GM18861 (cell line): Measurements from ENCODE around the gene C2orf80.
"Not testable (repeated sequence)": the region's sequence is repeated elsewhere in the genome, so short reads cannot be mapped to it uniquely, and the experiment has no call there.

Experiments
- ATAC-seq: cut with Tn5 transposase; IDR thresholded peaks from one replicate; pipeline ENCODE4 v1.9.1; 2021; ENCODE audit not compliant: unreplicated experiment

C2orf80 gene

GRCh38 chr2:208182835-208183234 lies 7.0 kb downstream of the C2orf80 start:
- ATAC-seq, result no peak

DNA sequence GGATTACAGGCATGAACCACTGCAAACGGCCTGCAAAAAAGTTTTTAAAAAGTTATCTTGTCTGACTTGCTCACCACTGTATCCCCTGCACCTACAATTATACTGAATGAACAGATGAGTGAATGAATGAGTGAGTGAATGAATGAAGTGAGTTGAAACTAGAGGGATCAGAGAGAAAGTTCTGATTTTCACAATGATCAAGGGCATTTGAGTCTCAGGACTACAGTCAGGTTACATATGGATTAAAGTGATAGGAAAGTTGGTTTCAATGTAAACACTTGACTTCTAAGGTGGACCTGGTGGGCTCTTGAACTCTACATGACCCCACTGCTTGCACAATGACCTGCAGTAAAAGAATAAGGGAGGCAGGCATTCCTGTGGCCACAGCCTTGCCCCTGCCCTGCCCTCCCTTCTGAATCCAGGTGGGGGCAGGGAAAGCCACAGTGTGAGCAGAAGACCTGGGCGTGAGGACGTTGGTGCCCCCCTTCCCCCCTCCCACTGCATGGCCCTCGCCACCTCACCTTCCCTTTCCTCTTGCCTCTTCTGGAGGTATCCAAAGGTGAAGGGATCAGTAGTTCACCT lies 10.7 kb downstream of the C2orf80 start:
- no peak for ATAC-seq

DNA sequence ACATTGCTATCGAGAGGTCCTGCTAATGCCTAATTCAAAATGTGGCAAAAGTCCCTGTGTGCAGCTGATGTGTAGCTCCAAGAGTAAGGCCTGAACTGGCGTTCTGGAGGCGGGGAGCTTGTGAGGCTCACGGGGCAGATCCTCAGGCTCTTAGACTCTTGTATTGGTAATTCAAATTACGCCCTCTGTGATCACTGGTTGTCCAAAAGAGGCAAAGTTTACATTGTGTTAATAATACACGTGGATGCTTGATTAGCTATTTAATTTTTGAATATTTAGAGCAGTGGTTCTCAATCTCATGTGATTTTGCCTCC lies 14.0 kb downstream of the C2orf80 start:
- no peak for ATAC-seq

- peak; percentile 95 for ATAC-seq
Measured at GRCh38 chr2:208175069-208175839, 14.6 kb downstream of the C2orf80 start.

DNA sequence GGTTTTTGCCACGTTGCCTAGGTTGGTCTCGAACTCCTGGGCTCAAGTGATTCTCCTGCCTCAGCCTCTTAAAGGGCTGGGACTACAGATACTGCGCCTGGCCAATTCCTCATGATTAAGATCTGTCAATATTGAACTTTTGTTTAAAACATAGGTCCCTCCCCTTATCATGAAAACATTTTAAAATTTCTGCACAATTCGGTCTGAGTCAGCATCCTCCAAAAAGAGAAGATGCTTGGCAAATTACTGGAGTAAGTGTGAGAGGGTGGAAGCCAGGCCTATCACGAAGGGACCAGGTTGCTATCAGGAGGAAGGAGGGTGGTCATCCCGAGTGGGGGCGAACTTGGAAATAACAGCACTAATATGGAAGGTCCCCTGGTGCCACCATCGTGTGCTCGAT lies 15.7 kb downstream of the C2orf80 start:
- no peak for ATAC-seq

- ATAC-seq, result no peak
Measured at GRCh38 chr2:208172125-208172524, 17.7 kb downstream of the C2orf80 start.

DNA sequence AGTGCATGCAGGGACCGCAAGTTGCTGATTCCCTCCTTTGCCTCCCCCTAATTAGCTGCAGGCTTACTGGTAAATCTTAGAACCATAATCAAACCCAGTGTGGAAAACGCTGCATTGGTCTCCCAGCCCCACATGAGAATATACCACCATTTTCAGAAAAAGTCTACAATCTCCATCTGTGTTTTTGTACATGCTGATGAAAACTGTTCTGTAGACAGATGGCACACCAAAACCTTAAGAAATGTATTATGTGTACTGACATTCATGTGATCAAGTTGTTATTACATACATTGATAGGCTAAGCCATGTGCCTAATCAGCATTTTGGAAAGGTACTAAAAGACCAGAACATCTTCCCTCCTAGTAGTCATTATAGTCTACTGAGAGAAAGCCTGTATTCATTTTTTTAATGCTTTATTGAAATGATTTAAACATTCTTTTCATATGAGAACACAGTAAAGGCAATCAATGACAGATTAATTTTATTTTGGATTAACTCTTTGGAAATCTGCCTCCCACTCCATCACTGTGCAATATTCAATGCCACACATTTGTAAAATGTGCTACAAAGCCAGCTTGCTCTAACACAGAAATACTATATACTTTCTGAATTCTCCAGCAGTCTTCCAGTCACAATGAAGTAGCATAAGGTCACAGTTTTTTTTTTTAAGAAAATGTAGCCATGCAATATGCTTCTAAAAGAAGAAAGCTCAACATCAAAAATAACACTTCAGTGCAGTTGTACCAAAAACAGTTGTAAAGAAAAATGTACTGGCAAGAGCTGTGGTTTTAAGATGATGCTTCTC lies 24.7 kb downstream of the C2orf80 start:
- ATAC-seq, result no peak

GRCh38 chr2:208163489-208163888 lies 26.3 kb downstream of the C2orf80 start, which contains the start of gene CRYGA:
CRYGA (minus strand) TSS chr2:208163589; CDS start chr2:208163556, 33 bp downstream.
- ATAC-seq, result no peak

DNA sequence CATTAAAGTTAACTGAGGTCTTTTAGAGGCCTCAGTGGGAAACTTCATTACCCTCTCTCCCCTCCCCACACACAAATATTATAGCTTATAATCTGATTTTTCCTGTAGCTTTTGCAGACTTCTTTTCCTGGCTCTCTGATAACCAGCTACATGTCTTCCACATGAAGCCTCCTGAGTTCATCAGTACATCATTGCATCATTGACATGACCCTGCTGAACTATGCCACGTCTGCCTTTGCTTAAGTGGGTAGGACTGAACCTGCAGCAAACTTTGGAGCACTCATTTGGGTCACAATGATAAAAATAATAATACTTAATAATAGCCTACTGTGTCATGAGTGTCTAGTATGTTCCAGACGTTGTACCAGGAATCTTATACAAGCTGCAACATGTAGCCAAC lies 33.4 kb downstream of the C2orf80 start:
- no peak for ATAC-seq

DNA sequence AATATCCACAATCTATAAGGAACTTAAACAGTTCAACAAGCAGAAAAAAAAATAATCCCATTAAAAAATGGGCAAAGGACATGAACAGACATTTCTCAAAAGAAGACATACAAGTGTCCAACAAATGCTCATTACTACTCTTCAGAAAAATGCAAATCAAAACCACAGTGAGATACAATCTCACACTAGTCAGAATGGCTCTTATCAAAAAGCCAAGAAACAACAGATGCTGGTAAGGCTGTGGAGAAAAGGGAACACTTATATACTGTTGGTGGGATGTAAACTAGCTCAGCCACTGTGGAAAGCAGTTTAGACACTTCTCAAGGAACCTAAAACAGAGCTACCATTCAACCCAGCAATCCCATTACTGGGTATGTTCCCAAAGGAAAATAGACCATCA lies 36.7 kb downstream of the C2orf80 start:
- ATAC-seq, result no peak

- no peak for ATAC-seq
Measured at GRCh38 chr2:208150956-208151355, 38.9 kb downstream of the C2orf80 start.

GRCh38 chr2:208150094-208150493 lies 39.7 kb downstream of the C2orf80 start:
- ATAC-seq, result no peak

- no peak for ATAC-seq
Measured at GRCh38 chr2:208148803-208149202, 41.0 kb downstream of the C2orf80 start.

GRCh38 chr2:208147759-208148158 lies 42.1 kb downstream of the C2orf80 start:
- ATAC-seq, result no peak

DNA sequence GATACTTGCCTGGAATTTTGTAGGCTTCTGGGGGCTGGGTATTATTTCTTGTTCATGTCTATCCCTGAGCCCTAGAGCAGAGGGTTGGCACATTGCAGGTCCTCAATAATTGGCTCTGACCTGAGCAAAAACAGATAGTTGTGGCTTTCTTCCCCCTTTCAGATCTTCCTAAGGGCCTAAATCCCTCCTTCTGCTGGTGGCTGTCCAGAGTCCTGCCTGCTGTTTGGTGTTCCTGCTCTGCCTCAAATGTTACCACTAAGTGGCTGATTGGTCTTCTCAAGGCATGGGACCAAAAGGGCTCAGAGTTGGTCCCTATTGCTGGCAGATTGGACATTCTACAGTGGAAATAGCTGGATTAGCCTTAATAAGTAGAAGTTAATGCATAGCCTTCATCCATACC lies 42.8 kb downstream of the C2orf80 start:
- no peak for ATAC-seq

DNA sequence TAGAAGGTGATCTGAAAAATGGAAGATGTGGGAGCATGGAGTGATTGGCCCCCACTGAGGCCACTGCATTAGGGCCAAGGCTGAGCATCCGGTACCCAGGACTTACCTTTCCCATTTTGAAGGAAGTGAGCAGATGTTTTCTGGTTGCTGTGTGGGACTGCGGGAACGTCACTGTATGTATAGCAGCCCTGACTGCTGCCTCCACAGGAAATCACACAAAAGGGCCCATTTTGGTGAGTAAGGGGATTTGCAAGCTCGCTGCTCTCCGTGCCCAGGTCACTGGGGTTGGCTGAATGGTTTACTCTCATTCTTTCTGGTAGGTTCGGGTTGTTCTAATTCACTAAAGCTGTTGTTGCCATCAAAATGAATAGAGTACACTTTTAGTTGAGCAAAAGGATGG lies 43.8 kb downstream of the C2orf80 start, which contains the start of gene CRYGB:
CRYGB (minus strand) TSS at position 153 of the 400 bp plus-strand sequence; CDS start at position 115, 38 bp downstream.
- no peak for ATAC-seq

DNA sequence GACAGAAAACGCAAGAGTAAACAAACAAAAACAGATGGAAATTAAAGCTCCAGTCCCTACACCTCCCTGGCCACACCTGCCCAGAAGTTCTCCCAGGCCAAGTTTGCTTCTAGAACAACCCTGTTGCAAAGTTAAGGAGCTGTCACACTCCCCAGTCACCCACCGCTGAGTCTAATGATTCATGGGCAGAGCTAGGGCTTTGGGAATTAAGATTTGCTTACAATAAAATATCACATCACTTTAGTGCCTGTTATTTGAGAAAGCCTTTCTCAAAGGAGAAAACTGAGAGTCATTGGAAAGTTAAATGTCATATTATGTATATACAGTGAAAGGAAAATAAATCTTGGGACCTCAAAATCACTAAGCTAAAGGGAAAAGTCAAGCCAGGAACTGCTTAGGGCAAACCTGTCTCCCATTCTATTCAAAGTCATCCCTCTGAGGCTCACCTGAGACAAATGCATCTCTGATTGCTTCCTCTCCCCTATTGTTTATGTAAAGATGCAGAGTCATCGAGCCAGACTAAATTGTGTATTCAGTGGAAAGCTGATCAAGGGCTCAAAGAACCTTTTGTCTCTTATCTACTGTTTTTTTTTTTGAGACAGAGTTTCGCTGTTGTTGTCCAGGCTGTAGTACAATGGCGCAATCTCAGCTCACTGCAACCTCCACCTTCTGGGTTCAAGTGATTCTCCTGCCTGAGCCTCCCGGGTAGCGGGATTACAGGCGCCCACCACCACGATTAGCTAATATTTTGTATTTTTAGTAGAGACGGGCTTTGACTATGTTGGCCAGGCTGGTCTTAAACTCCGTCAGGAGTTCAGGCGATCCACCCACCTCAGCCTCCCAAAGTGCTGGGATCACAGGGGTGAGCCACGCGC lies 46.7 kb downstream of the C2orf80 start:
- ATAC-seq, result no peak

GRCh38 chr2:208142240-208142924 lies 47.4 kb downstream of the C2orf80 start:
- no peak for ATAC-seq

GRCh38 chr2:208139447-208139846 lies 50.4 kb downstream of the C2orf80 start:
- no peak for ATAC-seq

- ATAC-seq, result not testable (repeated sequence)
Measured at GRCh38 chr2:208138334-208138733, 51.5 kb downstream of the C2orf80 start.
